Measurements from ENCODE around the gene AMDHD1. TPM values are rescaled to one million over a fixed set of nuclear protein-coding genes. Genes with fewer than 3 reads are reported as not detected.

Gene AMDHD1
- total and polyA plus RNA-seq, 8 donors = 0.23 to 0.37 TPM; not detected in 6

GRCh38 chr12:95984682-95985081 is 41.6 kb downstream of the AMDHD1 start:
- no peak for DNase-seq
- TF ChIP-seq CTCF (IDR thresholded peaks at IDR 0.05) (no peak), EP300 (IDR thresholded peaks at IDR 0.05) (no peak), POLR2AphosphoS5 (IDR thresholded peaks at IDR 0.05) (no peak), POLR2A (IDR thresholded peaks at IDR 0.05) (no peak)
- no peaks in the 10 kb centered on the region for H3K27me3 ChIP-seq
- H3K36me3 ChIP-seq = no peaks in the 10 kb centered on the region
- WGBS, 5 donors = 83 to 97% (median 87%) methylated on average over 1 of the region's 1 CpG
- H3K4me3 ChIP-seq = no peak overlapping the region
- no peak overlapping the region for H3K27ac ChIP-seq
- no peaks in the 10 kb centered on the region for H3K4me1 ChIP-seq
- intact Hi-C loops (cut with DNase I; ENCODE audit: low total_unique reads) = no loop called here
- no peaks in the 10 kb centered on the region for H3K9me3 ChIP-seq

GRCh38 chr12:95986635-95987570 is 43.8 kb downstream of the AMDHD1 start:
- H3K4me3 ChIP-seq = no peak overlapping the region
- no peak overlapping the region for H3K27ac ChIP-seq
- 74 to 83% (median 81%) methylated on average over 14 of the region's 14 CpGs for WGBS, 5 donors
- H3K36me3 ChIP-seq = no peaks in the 10 kb centered on the region
- H3K27me3 ChIP-seq = no peaks in the 10 kb centered on the region
- intact Hi-C loops (cut with DNase I; ENCODE audit: low total_unique reads) = no loop called here
- TF ChIP-seq POLR2AphosphoS5 (IDR thresholded peaks at IDR 0.05) (no peak), POLR2A (IDR thresholded peaks at IDR 0.05) (no peak), EP300 (IDR thresholded peaks at IDR 0.05) (no peak), CTCF (IDR thresholded peaks at IDR 0.05) (no peak)
- no peaks in the 10 kb centered on the region for H3K9me3 ChIP-seq
- no peaks in the 10 kb centered on the region for H3K4me1 ChIP-seq
- no peak for DNase-seq

GRCh38 chr12:95988506-95989275 is 45.6 kb downstream of the AMDHD1 start:
- WGBS, 5 donors = 80 to 89% (median 84%) methylated on average over 11 of the region's 11 CpGs
- no peaks in the 10 kb centered on the region for H3K36me3 ChIP-seq

More at GRCh38 chr12:95988506-95989275, 45.6 kb downstream of the AMDHD1 start:
- TF ChIP-seq EP300 (IDR thresholded peaks at IDR 0.05) (no peak), POLR2AphosphoS5 (IDR thresholded peaks at IDR 0.05) (no peak), CTCF (IDR thresholded peaks at IDR 0.05) (no peak), POLR2A (IDR thresholded peaks at IDR 0.05) (no peak)
- Histone ChIP-seq H3K9me3 (no peaks in the 10 kb centered on the region), H3K4me1 (no peaks in the 10 kb centered on the region), H3K27me3 (no peaks in the 10 kb centered on the region), H3K27ac (no peak overlapping the region), H3K4me3 (no peak overlapping the region)
- intact Hi-C loops (cut with DNase I; ENCODE audit: low total_unique reads) = no loop called here
- DNase-seq = no peak
